ENCODE measurements around the gene LYRM2. TPM values are rescaled to one million over a fixed set of nuclear protein-coding genes. Genes with fewer than 3 reads are reported as not detected.

The LYRM2 gene
- total and polyA plus RNA-seq, 4 donors, result 16.8 to 33.7 (median 22.0) TPM

GRCh38 chr6:89526563-89526869 is 112.0 kb downstream of the LYRM2 start:
- no peaks in the 10 kb centered on the region for H3K27me3 ChIP-seq (ENCODE audit: control insufficient read depth in 1 of 2, insufficient read depth in 2 of 2, low read length in 1 of 2)
- no peak for ATAC-seq (ENCODE audit: low FRiP score)
- DNase-seq, result no peak
- no peak overlapping the region for H3K4me3 ChIP-seq (ENCODE audit: low read length in 2 of 2)
- H3K36me3 ChIP-seq (ENCODE audit: control insufficient read depth in 1 of 2, insufficient read depth in 2 of 2, low read length in 1 of 2), result no peaks in the 10 kb centered on the region
- peak overlapping the region; percentile 76 to 92 for H3K27ac ChIP-seq (ENCODE audit: low read depth in 1 of 2, low read length in 2 of 2)
- no peaks in the 10 kb centered on the region for H3K9me3 ChIP-seq (ENCODE audit: control insufficient read depth, low read length)
- 76 to 77% methylated on average over 2 of the region's 2 CpGs for WGBS, 2 donors
- intact Hi-C loops (cut with DNase I), result no loop called here
- H3K4me1 ChIP-seq (ENCODE audit: control insufficient read depth in 1 of 2, insufficient read depth in 2 of 2, low read length in 2 of 2), result peaks cover 2 to 18% of the 10 kb centered on the region in 2 donors

GRCh38 chr6:89525786-89526562 is 112.6 kb downstream of the LYRM2 start:
- H3K27ac ChIP-seq (ENCODE audit: low read depth in 1 of 2, low read length in 2 of 2), result peak overlapping the region; percentile 76 to 92
- intact Hi-C loops (cut with DNase I), result no loop called here
- no peaks in the 10 kb centered on the region for H3K9me3 ChIP-seq (ENCODE audit: control insufficient read depth, low read length)
- no peaks in the 10 kb centered on the region for H3K27me3 ChIP-seq (ENCODE audit: control insufficient read depth in 1 of 2, insufficient read depth in 2 of 2, low read length in 1 of 2)
- no peaks in the 10 kb centered on the region for H3K36me3 ChIP-seq (ENCODE audit: control insufficient read depth in 1 of 2, insufficient read depth in 2 of 2, low read length in 1 of 2)
- H3K4me3 ChIP-seq (ENCODE audit: low read length in 2 of 2), result no peak overlapping the region
- peaks cover 2 to 18% of the 10 kb centered on the region in 2 donors for H3K4me1 ChIP-seq (ENCODE audit: control insufficient read depth in 1 of 2, insufficient read depth in 2 of 2, low read length in 2 of 2)
- DNase-seq, result no peak
- 0 to 10% methylated on average over 4 of the region's 4 CpGs for WGBS, 2 donors
- peak; percentile 62 for ATAC-seq (ENCODE audit: low FRiP score)

DNA sequence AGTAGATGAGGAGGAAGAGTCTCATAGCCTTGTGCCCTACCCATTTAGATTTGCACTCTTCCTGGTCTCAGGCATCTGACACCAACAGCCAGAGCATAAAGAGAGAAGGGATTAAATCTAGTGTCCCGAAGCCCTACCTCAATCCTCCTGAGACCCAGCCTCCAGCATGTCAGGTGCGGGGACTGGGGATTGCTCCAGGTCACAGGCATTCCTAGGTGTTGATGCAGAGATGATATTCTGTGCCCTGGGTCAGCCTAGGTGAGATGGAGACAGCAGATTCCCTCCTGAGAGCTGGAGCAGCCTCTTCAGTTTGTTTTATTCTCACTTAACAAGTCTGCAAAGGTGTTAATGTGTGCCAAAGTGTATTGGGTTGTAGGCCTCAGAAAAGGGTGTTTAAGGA is 115.8 kb downstream of the LYRM2 start:
- no peak for ATAC-seq (ENCODE audit: low FRiP score)

GRCh38 chr6:89520736-89521135 is 117.8 kb downstream of the LYRM2 start:
- H3K27ac ChIP-seq (ENCODE audit: low read depth in 1 of 2, low read length in 2 of 2), result no peak overlapping the region
- DNase-seq (no peak), ATAC-seq (ENCODE audit: low FRiP score) (no peak)
- no peaks in the 10 kb centered on the region for H3K9me3 ChIP-seq (ENCODE audit: control insufficient read depth, low read length)
- H3K36me3 ChIP-seq (ENCODE audit: control insufficient read depth in 1 of 2, insufficient read depth in 2 of 2, low read length in 1 of 2), result no peaks in the 10 kb centered on the region
- H3K4me1 ChIP-seq (ENCODE audit: control insufficient read depth in 1 of 2, insufficient read depth in 2 of 2, low read length in 2 of 2), result peaks cover 3 to 8% of the 10 kb centered on the region in 2 donors
- H3K4me3 ChIP-seq (ENCODE audit: low read length in 2 of 2), result no peak overlapping the region
- intact Hi-C loops (cut with DNase I), result loop anchor here in 1 of 2 donors (5.0 kb wide), 1 partner anchor 42 kb away; no protein-coding TSS in a partner anchor
- H3K27me3 ChIP-seq (ENCODE audit: control insufficient read depth in 1 of 2, insufficient read depth in 2 of 2, low read length in 1 of 2), result no peaks in the 10 kb centered on the region

More for the DNA sequence above, 115.8 kb downstream of the LYRM2 start:
- Histone ChIP-seq H3K36me3 (ENCODE audit: control insufficient read depth in 1 of 2, insufficient read depth in 2 of 2, low read length in 1 of 2) (no peaks in the 10 kb centered on the region), H3K4me1 (ENCODE audit: control insufficient read depth in 1 of 2, insufficient read depth in 2 of 2, low read length in 2 of 2) (peaks cover 3 to 18% of the 10 kb centered on the region in 2 donors), H3K27ac (ENCODE audit: low read depth in 1 of 2, low read length in 2 of 2) (no peak overlapping the region), H3K4me3 (ENCODE audit: low read length in 2 of 2) (no peak overlapping the region), H3K9me3 (ENCODE audit: control insufficient read depth, low read length) (no peaks in the 10 kb centered on the region), H3K27me3 (ENCODE audit: control insufficient read depth in 1 of 2, insufficient read depth in 2 of 2, low read length in 1 of 2) (no peaks in the 10 kb centered on the region)
- intact Hi-C loops (cut with DNase I), result loop anchor here in 1 of 2 donors (5.0 kb wide), 1 partner anchor 40 kb away; no protein-coding TSS in a partner anchor
- no peak for DNase-seq
- 77 to 84% methylated on average over 2 of the region's 2 CpGs for WGBS, 2 donors

DNA sequence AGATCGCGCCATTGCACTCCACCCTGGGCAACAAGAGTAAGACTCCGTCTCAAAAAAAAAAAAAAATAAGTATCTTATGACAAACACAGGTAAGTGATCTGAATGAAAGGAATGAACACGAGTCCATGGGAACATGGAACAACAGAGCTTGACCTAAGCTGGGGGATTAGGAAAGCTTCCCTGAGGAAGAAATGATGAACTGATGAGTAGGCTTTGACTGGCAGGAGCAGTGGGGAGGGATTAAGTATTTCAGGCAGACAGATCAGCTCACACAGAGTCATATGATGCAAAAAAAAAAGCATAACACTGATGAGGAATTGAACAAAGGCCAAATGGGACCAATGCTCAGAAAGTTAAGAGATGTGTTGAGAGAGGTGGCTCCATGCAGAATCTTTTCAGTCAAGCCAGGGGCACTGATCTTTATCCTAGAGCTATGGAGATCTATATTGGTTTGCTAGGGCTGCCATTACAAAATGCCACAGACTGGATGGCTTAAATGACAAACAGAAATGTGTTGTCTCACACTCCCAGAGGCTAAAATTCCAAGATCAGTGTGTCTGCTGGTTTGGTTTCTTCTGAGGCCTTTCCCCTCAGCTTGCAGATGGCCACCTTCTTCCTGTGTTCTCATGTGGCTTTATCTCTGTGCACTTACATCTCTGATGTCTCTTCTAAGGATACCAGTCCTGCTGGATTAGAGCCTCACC is 120.0 kb downstream of the LYRM2 start:
- no peak for ATAC-seq (ENCODE audit: low FRiP score)
- DNase-seq, result no peak
- intact Hi-C loops (cut with DNase I), result no loop called here
- WGBS, 2 donors, result 97% methylated on average over 4 of the region's 4 CpGs
- Histone ChIP-seq H3K9me3 (ENCODE audit: control insufficient read depth, low read length) (no peaks in the 10 kb centered on the region), H3K36me3 (ENCODE audit: control insufficient read depth in 1 of 2, insufficient read depth in 2 of 2, low read length in 1 of 2) (no peaks in the 10 kb centered on the region), H3K4me3 (ENCODE audit: low read length in 2 of 2) (no peak overlapping the region), H3K27me3 (ENCODE audit: control insufficient read depth in 1 of 2, insufficient read depth in 2 of 2, low read length in 1 of 2) (no peaks in the 10 kb centered on the region), H3K4me1 (ENCODE audit: control insufficient read depth in 1 of 2, insufficient read depth in 2 of 2, low read length in 2 of 2) (peaks cover under 1 to 3% of the 10 kb centered on the region in 2 donors), H3K27ac (ENCODE audit: low read depth in 1 of 2, low read length in 2 of 2) (no peak overlapping the region)

Other genes with a start within 250 kb of the LYRM2 start
- gene RRAGD, start 226.5 kb downstream of the LYRM2 start, total RNA-seq, result 10 to 100 TPM; 16.2 to 17.8 TPM
- 1 to 10 TPM; 3.2 to 9.4 TPM for gene RRAGD, start 226.5 kb downstream of the LYRM2 start, polyA plus RNA-seq
- gene ANKRD6, start 205.6 kb downstream of the LYRM2 start, total RNA-seq, result 10 to 100 TPM; 38.3 to 45.9 TPM
- 10 to 100 TPM; 21.4 to 26.8 TPM for gene ANKRD6, start 205.6 kb downstream of the LYRM2 start, polyA plus RNA-seq
- gene MDN1, start 181.0 kb upstream of the LYRM2 start, total RNA-seq, result 10 to 100 TPM; 30.8 to 37.1 TPM
- gene MDN1, start 181.0 kb upstream of the LYRM2 start, polyA plus RNA-seq, result 10 to 100 TPM; 10.1 to 14.8 TPM
- 10 to 100 TPM; 16.3 to 20.6 TPM for gene CASP8AP2, start 191.1 kb upstream of the LYRM2 start, total RNA-seq
- gene CASP8AP2, start 191.1 kb upstream of the LYRM2 start, polyA plus RNA-seq, result 1 to 10 TPM; 7.1 to 7.9 TPM

Measured in aorta (tissue), 5 donors.